Left cardiac atrium (tissue), 4 donors: ENCODE measurements around the gene ITPR2. TPM values are rescaled to one million over a fixed set of nuclear protein-coding genes. Genes with fewer than 3 reads are reported as not detected.

Experiments used
- ATAC-seq, 2 donors: fragments of 200-7000 bp; cut with Tn5 transposase; one replicate each; pipeline ENCODE4 v1.9.1; 2020; ENCODE audit warnings: mild to moderate bottlenecking in 2 of 2, moderate library complexity in 2 of 2
- DNase-seq: peaks from one replicate; pipeline ENCODE4 v3.0.0-alpha.2; 2020
- intact Hi-C, 2 donors: fragments of 100-400 bp; cut with DNase I; formaldehyde crosslinking; loops; one replicate each; pipeline versions ENCODE4 v1.14.1 to v1.15.1; 2022 to 2023
- total RNA-seq, 2 donors: library from RNA; stranded (reverse); fragmentation: NEBNext Ultra II Directional; extraction: Animal tissue kit (Norgen Biotek cat#: 25700); gene quantifications; one replicate each; pipeline ENCODE4 v1.2.1, GENCODE V29; 2021
- donor health status: DM: no; HTN: yes; CAD: no.
- donor health status: DM: no; HTN: yes; CAD: no; lungs with severe emphysema.
- donor health status: DM: yes; HTN: yes; CAD: no.
- donor health status: Dilated cardiomyopathy.

The ITPR2 gene
- total RNA-seq, 2 donors from 2014 or later: 25.4 to 26.7 TPM

DNA sequence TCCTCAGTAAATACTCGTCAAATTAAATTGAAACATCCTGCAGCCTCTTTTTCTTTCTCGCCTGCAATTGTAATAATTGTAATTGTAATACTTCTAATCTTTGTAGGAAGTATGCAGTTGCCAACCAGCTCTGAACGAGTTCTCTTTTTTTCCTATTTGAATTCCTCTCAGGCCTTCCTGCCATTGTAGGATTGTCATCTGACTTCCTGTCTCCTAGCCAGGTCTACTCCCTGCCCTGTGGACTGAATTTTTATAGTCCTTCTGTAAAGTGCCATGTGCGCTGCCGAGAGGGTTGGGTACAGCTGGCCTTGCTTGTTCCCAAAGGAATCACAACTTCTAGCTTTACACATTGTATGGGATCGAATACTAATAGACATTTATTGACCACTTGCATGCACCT lies 454.3 kb downstream of the ITPR2 start:
- DNase-seq (no peak), ATAC-seq (peak; percentile 72 to 83)
- intact Hi-C loops: no loop called here

- no peak for DNase-seq
- ATAC-seq: no peak
- intact Hi-C loops: no loop called here
These were observed 457.9 kb downstream of the ITPR2 start for GRCh38 chr12:26374934-26375680.

DNA sequence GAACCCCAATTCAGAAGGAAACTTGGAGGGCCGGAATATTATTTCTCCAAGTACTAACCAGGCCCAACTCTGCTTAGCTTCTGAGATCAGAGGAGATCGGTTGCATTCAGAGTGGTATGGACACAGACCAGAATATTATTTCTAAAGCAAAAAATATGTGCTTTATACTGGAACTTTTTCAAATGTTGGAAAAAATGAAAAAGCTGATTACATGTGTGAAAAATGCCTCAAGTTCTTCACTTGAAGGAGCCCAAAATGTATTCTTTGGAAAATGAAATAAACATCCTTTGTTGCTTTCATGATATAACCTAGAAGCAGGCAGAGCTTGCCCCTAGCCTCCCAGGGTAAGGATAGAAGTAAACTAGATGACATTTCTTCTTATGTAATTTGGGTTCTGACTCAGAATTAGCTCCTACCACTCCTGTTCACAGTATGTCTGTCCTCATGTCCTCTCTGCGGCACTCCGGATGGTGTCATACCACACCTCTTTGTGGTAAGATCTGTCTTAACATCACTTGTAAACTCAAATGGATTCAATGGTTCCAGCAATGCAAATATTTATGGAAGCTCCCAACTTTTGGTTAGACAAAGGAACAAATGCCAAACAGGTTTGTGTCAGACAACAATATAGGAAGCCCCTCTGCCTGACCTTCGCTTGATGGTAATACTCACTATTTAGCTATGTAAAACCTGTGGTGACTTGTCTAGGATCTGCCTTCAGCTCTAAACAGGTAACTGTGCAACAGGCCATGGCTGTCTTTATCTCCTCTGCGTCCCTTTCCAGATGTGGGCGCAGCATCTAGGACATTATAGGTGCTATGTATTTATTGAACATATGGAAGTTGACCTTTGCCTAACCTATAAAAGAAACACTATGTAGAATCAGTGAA lies 459.1 kb downstream of the ITPR2 start:
- ATAC-seq (no peak), DNase-seq (no peak)
- intact Hi-C loops: no loop called here

- no peak for ATAC-seq
These were observed 460.1 kb downstream of the ITPR2 start for GRCh38 chr12:26372866-26373265.

GRCh38 chr12:26370098-26370497 lies 462.9 kb downstream of the ITPR2 start:
- peak in 1 of 2 donors; percentile 17 for ATAC-seq
- intact Hi-C loops: no loop called here

More at GRCh38 chr12:26372866-26373265, 460.1 kb downstream of the ITPR2 start:
- DNase-seq: no peak
- intact Hi-C loops: no loop called here

DNA sequence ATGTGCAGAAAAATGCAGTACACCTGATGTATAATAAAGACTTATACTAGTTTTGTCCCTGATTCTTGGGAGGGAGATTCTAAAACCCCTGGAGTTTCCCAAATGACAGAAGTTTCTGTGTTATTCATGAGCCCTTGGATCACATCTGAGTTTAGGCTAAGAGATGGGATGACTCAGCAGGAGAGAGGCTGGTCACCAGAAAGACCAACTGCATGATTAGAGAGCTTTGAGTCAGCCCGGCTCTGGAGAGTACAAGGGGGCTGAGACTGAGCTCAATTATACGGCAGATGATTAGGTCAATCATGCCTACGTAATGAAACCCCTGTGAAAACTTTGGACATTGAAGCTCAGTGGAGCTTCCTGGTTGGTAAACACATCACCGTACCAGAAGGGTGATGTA lies 463.4 kb downstream of the ITPR2 start:
- intact Hi-C loops: no loop called here
- ATAC-seq: peak; percentile 41 to 98
- DNase-seq: no peak

More at GRCh38 chr12:26370098-26370497, 462.9 kb downstream of the ITPR2 start:
- DNase-seq: no peak

- DNase-seq (no peak), ATAC-seq (no peak)
- intact Hi-C loops: no loop called here
These were observed 464.8 kb downstream of the ITPR2 start for GRCh38 chr12:26367991-26368730.

- intact Hi-C loops: no loop called here
- no peak for ATAC-seq
- DNase-seq: no peak
These were observed 471.0 kb downstream of the ITPR2 start for GRCh38 chr12:26361964-26362363.

DNA sequence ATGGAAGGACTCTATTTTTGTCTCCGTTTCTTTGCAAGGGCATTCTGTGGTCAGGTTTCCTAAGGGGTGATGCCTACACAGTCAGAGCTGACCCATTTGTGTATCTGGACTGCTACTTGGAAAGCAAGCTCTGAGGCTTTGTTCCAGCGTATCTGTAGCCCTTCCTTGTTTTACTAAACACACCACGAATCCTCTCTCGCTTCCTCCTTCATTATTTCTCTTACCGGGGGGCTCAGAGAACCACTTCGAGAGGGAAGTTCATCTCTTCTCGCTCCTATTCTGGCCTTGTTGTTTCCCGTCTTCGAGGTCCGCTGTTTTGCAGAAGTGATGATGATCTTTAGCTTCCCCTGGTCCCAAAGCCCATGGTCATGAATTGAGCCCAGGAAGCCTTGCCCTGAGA lies 472.9 kb downstream of the ITPR2 start:
- DNase-seq (no peak), ATAC-seq (no peak)
- intact Hi-C loops: no loop called here

- no peak for DNase-seq
- no peak for ATAC-seq
- intact Hi-C loops: no loop called here
These were observed 473.4 kb downstream of the ITPR2 start for GRCh38 chr12:26359576-26359975.

DNA sequence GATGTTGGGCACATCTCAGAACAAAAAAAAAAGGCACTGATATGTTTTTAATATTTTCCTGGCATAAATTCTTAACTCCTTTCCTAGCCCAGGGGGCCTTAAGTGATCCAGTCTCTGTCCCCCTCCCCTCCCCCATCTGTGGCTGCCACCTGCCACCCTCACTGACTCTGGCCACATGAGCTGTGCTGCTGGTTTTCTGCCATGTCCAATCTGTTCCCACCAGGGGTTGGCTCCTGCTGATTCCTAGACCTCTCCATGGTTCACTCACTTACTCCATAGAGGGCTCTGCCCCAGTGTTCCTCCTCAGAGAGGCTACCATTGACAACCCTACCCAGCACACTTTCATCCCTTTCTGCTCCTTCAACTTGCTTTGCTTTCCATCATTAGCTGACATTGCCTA lies 474.3 kb downstream of the ITPR2 start:
- no peak for DNase-seq
- intact Hi-C loops: no loop called here
- no peak for ATAC-seq

- intact Hi-C loops: no loop called here
- ATAC-seq (no peak), DNase-seq (no peak)
These were observed 485.7 kb downstream of the ITPR2 start for GRCh38 chr12:26347300-26347699.

DNA sequence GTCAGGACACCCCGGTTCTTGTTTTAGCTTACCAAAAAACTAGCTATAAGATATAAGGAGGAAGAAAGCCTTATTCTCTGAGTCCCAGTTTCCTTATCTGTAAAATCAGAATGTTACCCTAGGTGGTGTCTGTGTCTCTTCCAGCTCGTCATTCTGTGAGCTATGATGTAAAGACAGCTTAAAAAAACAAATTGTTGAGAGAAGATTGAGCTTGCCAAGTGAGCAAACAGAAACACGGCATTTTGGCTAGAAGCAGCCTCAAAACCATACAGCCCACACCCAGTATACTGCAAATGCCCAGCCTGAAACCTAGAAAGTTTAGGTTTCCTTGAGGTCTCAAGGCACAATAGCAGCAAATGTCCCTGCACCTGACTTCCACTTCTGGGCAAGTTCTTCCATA lies 486.3 kb downstream of the ITPR2 start:
- ATAC-seq (no peak), DNase-seq (no peak)
- intact Hi-C loops: no loop called here

GRCh38 chr12:26345471-26346003 lies 487.5 kb downstream of the ITPR2 start:
- DNase-seq (no peak), ATAC-seq (no peak)
- intact Hi-C loops: no loop called here

DNA sequence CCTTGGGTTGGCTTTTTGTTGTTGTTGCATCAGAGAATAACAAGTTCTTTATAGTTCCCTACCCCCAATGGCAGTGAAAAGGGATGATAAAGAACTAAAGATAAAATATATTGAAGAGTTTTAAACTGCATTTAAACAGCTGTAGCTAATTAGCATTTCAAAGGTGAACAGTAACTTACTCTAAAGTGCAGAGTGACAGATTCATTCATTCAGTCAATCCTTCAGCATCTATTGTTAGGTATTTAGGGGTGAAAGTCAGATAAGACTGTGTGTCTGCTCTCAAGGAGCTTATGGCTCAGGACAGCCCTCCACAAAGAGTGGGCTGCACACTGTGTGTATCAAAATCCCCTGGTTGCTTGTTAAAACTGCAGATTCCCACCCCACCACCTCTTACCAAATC lies 491.5 kb downstream of the ITPR2 start:
- ATAC-seq: no peak
- DNase-seq: no peak
- intact Hi-C loops: no loop called here

- peak; percentile 55 to 84 for ATAC-seq
- DNase-seq: no peak
- intact Hi-C loops: no loop called here
These were observed 492.3 kb downstream of the ITPR2 start for GRCh38 chr12:26340649-26341048.

- DNase-seq: no peak
- no peak for ATAC-seq
- intact Hi-C loops: no loop called here
These were observed 493.0 kb downstream of the ITPR2 start for GRCh38 chr12:26339976-26340375.

- ATAC-seq: peak in 1 of 2 donors; percentile 66
- intact Hi-C loops: no loop called here
- no peak for DNase-seq
These were observed 494.1 kb downstream of the ITPR2 start for GRCh38 chr12:26338586-26339572.
